CD4-positive, CD25-positive, alpha-beta regulatory T cell (primary cell): ENCODE measurements around the gene ANG. TPM values are rescaled to one million over a fixed set of nuclear protein-coding genes. Genes with fewer than 3 reads are reported as not detected.
"Not testable (repeated sequence)": the region's sequence is repeated elsewhere in the genome, so short reads cannot be mapped to it uniquely, and the experiment has no call there.

Experiments
- ATAC-seq, 2 donors: fragments of 150-1000 bp; cut with Tn5 transposase; one replicate each; pipeline ENCODE4 v1.10.0; 2021; ENCODE audit warnings: low read depth in 2 of 2, moderate number of reproducible peaks in 2 of 2, moderate library complexity in 1 of 2
- DNase-seq, 3 donors: peaks; one replicate each; pipeline versions ENCODE4 v3.0.0 to v3.0.0-alpha.2; 2012 to 2022; ENCODE audit warnings: mixed read lengths in 1 of 3
- H3K27ac ChIP-seq: one replicate; pipeline ENCODE4 v1.7.0; 2013; ENCODE audit warnings: mild to moderate bottlenecking, low read length; ENCODE audit not compliant: insufficient read depth, poor library complexity, severe bottlenecking
- H3K27me3 ChIP-seq: one replicate; pipeline ENCODE4 v1.7.0; 2013; ENCODE audit warnings: low read length; ENCODE audit not compliant: control insufficient read depth, insufficient read depth
- H3K36me3 ChIP-seq: one replicate; pipeline ENCODE4 v1.7.0; 2013; ENCODE audit warnings: mild to moderate bottlenecking, low read length, moderate library complexity; ENCODE audit not compliant: control insufficient read depth, insufficient read depth
- H3K4me1 ChIP-seq: 2 replicates; pipeline ENCODE4 v1.7.0; 2013; ENCODE audit warnings: mild to moderate bottlenecking, low read length; ENCODE audit not compliant: insufficient read depth, control insufficient read depth, poor library complexity, severe bottlenecking
- H3K4me3 ChIP-seq: one replicate; pipeline ENCODE4 v1.7.0; 2013; ENCODE audit warnings: low read depth, mild to moderate bottlenecking, low read length, moderate library complexity
- H3K9me3 ChIP-seq, 2 experiments: 1 replicate in 1 of 2; 2 replicates in 1 of 2; pipeline ENCODE4 v1.7.0; 2013; ENCODE audit warnings: low read length in 2 of 2, mild to moderate bottlenecking in 1 of 2, moderate library complexity in 1 of 2; ENCODE audit not compliant: control insufficient read depth in 2 of 2
- H3K27ac Mint-ChIP-seq, 3 donors: one replicate each; pipeline ENCODE4 v1.8.0; 2020 to 2022; ENCODE audit warnings: mild to moderate bottlenecking in 3 of 3, mixed read lengths in 3 of 3, moderate library complexity in 2 of 3
- H3K27me3 Mint-ChIP-seq: one replicate; pipeline ENCODE4 v1.8.0; 2022; ENCODE audit warnings: mild to moderate bottlenecking, mixed read lengths
- H3K36me3 Mint-ChIP-seq: one replicate; pipeline ENCODE4 v1.8.0; 2020; ENCODE audit warnings: mixed read lengths
- H3K4me1 Mint-ChIP-seq, 4 donors: one replicate each; pipeline ENCODE4 v1.8.0; 2020 to 2022; ENCODE audit warnings: mixed read lengths in 4 of 4, mild to moderate bottlenecking in 1 of 4
- H3K4me3 Mint-ChIP-seq, 4 donors: one replicate each; pipeline ENCODE4 v1.8.0; 2020 to 2022; ENCODE audit warnings: mild to moderate bottlenecking in 4 of 4, mixed read lengths in 4 of 4, moderate library complexity in 3 of 4
- H3K9me3 Mint-ChIP-seq, 7 donors: one replicate each; pipeline ENCODE4 v1.8.0; 2020 to 2022; ENCODE audit warnings: mixed read lengths in 7 of 7, mild to moderate bottlenecking in 3 of 7, moderate library complexity in 2 of 7
- polyA plus RNA-seq, 4 donors: library from polyadenylated mRNA; unstranded; fragments of 300-500 nt; fragmentation: Illumina TruSeq; gene quantifications; one replicate each; pipeline ENCODE4 v1.2.3, GENCODE V29; 2021
- total RNA-seq: library from RNA; stranded (reverse); gene quantifications from one replicate; pipeline ENCODE4 v1.2.3, GENCODE V29; 2022

Gene ANG
- total and polyA plus RNA-seq, 5 donors from 2014 or later = 0.59 to 2.3 (median 0.95) TPM

DNA sequence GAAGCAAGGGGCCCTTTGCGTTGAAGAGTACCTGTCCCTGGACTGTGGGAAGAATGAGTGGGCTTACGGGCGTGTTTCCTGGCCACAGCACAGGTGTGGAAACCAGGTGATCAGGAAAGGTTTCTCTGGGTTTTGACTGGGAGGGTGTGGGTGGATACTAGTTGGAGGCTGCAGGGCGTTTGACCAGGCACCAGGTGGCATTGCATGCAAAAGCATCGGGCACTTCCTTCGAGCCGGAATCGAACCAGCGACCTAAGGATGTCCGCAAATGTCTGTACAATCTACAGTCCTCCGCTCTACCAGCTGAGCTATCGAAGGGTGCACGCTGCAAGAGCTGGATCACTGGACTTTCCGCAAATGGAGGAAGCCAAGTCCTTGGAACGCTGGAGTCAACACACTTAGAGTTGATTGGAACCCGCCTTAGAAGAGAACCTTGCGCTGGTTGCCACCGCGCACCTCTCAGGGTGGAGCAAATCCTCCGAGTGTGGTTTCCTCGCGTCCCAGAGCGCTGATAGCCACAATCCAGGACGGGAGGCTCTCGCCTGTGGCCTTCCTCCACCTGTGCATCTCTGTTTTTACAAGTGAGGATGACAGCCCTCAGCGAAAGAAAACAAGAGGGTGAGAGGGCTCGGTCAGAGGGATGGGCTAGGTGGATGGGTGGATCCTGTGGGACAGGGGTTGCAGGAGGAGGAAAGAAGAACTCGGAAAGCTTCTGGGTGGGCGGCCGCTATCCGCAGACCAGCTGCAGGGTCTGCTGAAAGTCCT lies 25.4 kb upstream of the ANG start:
- H3K9me3 ChIP-seq = no peaks in the 10 kb centered on the region
- Mint-ChIP-seq H3K9me3 (no peaks in the 10 kb centered on the region), H3K4me1 (peaks cover 0 to 31% (median 19%) of the 10 kb centered on the region in 4 donors), H3K27me3 (peaks cover 44% of the 10 kb centered on the region), H3K4me3 (peak overlapping the region; percentile 60 to 89 (median 86)), H3K36me3 (peaks cover 4% of the 10 kb centered on the region), H3K27ac (peak overlapping the region; percentile 42 to 93 (median 48))
- H3K27me3 ChIP-seq = peaks cover 6% of the 10 kb centered on the region
- DNase-seq = peak; percentile 62 to 85 (median 76)
- peak overlapping the region; percentile 73 for H3K4me3 ChIP-seq
- peaks cover 17% of the 10 kb centered on the region for H3K4me1 ChIP-seq
- no peak overlapping the region for H3K27ac ChIP-seq
- no peaks in the 10 kb centered on the region for H3K36me3 ChIP-seq
- peak; percentile 81 to 82 for ATAC-seq

DNA sequence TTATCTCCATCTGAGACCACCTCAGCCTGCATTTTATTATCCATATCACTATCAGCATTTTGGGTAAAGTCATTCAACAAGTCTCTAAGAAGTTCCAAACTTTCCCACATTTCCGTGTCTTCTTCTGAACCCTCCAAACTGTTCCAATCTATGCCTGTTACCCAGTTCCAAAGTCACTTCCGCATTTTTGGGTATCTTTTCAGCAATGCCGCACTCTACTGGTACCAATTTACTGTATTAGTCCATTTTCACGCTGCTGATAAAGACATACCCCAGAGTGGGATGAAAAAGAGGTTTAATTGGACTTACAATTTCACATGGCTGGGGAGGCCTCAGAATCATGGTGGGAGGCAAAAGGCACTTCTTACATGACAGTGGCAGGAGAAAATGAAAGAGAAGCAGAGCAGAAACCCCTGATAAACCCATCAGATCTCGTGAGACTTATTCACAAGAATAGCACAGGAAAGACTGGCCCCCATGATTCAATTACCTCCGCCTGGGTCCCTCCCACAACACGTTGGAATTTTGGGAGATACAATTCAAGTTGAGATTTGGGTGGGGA lies 22.1 kb upstream of the ANG start:
- H3K27ac ChIP-seq, H3K9me3 ChIP-seq, ATAC-seq, H3K4me3 ChIP-seq, H3K27me3 ChIP-seq, H3K36me3 Mint-ChIP-seq, H3K9me3 Mint-ChIP-seq, DNase-seq, H3K27ac Mint-ChIP-seq, H3K36me3 ChIP-seq, H3K4me3 Mint-ChIP-seq: not testable (repeated sequence)
- Mint-ChIP-seq H3K27me3 (peaks cover 18% of the 10 kb centered on the region), H3K4me1 (peaks cover 0 to 38% (median 25%) of the 10 kb centered on the region in 4 donors)
- peaks cover 19% of the 10 kb centered on the region for H3K4me1 ChIP-seq

DNA sequence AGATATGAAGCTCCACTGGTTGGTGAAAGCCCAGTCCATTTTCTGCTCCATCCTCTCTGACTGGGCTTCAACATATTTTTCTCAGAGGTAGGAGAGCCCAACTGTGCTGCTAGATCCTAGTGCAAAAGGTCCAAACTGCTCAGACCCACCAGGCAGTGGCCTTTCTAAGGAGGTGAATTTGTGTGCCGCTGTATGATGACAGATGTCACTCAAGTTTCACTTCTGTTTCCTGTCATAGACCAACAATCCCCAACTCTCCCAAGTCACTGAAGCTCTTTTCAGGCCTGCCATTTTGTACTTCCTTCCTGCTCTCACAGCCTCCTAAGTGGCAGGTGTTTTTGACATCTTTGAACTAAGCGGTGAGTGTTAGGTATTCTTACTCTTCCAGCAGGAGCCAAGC lies 20.6 kb upstream of the ANG start:
- Mint-ChIP-seq H3K4me1 (peaks cover 0 to 31% (median 21%) of the 10 kb centered on the region in 4 donors), H3K9me3 (no peaks in the 10 kb centered on the region), H3K4me3 (no peak overlapping the region), H3K36me3 (peaks cover 8% of the 10 kb centered on the region), H3K27me3 (peaks cover 10% of the 10 kb centered on the region), H3K27ac (peak overlapping the region; percentile 44 to 59 (median 54))
- peak; percentile 44 for ATAC-seq
- Histone ChIP-seq H3K36me3 (no peaks in the 10 kb centered on the region), H3K27me3 (no peaks in the 10 kb centered on the region), H3K9me3 (no peaks in the 10 kb centered on the region), H3K4me1 (peaks cover 14% of the 10 kb centered on the region), H3K4me3 (peak overlapping the region; percentile 48), H3K27ac (no peak overlapping the region)
- peak in 1 of 3 donors; percentile 77 for DNase-seq

GRCh38 chr14:20668969-20669368 lies 19.6 kb upstream of the ANG start:
- Mint-ChIP-seq H3K4me1 (peaks cover 0 to 23% (median 15%) of the 10 kb centered on the region in 4 donors), H3K9me3 (no peaks in the 10 kb centered on the region), H3K27ac (peak overlapping the region in 1 of 3 donors; percentile 59), H3K27me3 (peaks cover 4% of the 10 kb centered on the region), H3K4me3 (no peak overlapping the region), H3K36me3 (peaks cover 8% of the 10 kb centered on the region)
- Histone ChIP-seq H3K27ac (no peak overlapping the region), H3K36me3 (no peaks in the 10 kb centered on the region), H3K9me3 (no peaks in the 10 kb centered on the region), H3K27me3 (no peaks in the 10 kb centered on the region), H3K4me3 (no peak overlapping the region), H3K4me1 (peaks cover 7% of the 10 kb centered on the region)
- ATAC-seq (no peak), DNase-seq (no peak)

GRCh38 chr14:20671597-20672283 lies 16.8 kb upstream of the ANG start:
- H3K9me3 Mint-ChIP-seq = no peaks in the 10 kb centered on the region
- peak in 1 of 3 donors; percentile 37 for DNase-seq
- H3K9me3 ChIP-seq = no peaks in the 10 kb centered on the region
- no peak overlapping the region for H3K27ac ChIP-seq
- H3K27me3 ChIP-seq = no peaks in the 10 kb centered on the region
- ATAC-seq = no peak
- peak overlapping the region in 1 of 4 donors; percentile 23 for H3K4me3 Mint-ChIP-seq
- peaks cover 8% of the 10 kb centered on the region for H3K36me3 Mint-ChIP-seq
- peaks cover 0 to 23% (median 15%) of the 10 kb centered on the region in 4 donors for H3K4me1 Mint-ChIP-seq
- no peaks in the 10 kb centered on the region for H3K36me3 ChIP-seq
- no peak overlapping the region for H3K4me3 ChIP-seq
- H3K4me1 ChIP-seq = peaks cover 7% of the 10 kb centered on the region
- peaks cover 4% of the 10 kb centered on the region for H3K27me3 Mint-ChIP-seq
- no peak overlapping the region for H3K27ac Mint-ChIP-seq

GRCh38 chr14:20675669-20676068 lies 12.9 kb upstream of the ANG start:
- no peaks in the 10 kb centered on the region for H3K9me3 ChIP-seq
- ATAC-seq = no peak
- peak in 1 of 3 donors; percentile 20 for DNase-seq
- Mint-ChIP-seq H3K9me3 (peaks cover 0 to 1% (median 0%) of the 10 kb centered on the region in 7 donors), H3K36me3 (no peaks in the 10 kb centered on the region), H3K27ac (no peak overlapping the region), H3K27me3 (peaks cover 4% of the 10 kb centered on the region), H3K4me3 (no peak overlapping the region), H3K4me1 (peaks cover 3 to 13% (median 9%) of the 10 kb centered on the region in 4 donors)
- H3K4me3 ChIP-seq = no peak overlapping the region
- no peak overlapping the region for H3K27ac ChIP-seq
- no peaks in the 10 kb centered on the region for H3K36me3 ChIP-seq
- no peaks in the 10 kb centered on the region for H3K27me3 ChIP-seq
- H3K4me1 ChIP-seq = peaks cover 10% of the 10 kb centered on the region

DNA sequence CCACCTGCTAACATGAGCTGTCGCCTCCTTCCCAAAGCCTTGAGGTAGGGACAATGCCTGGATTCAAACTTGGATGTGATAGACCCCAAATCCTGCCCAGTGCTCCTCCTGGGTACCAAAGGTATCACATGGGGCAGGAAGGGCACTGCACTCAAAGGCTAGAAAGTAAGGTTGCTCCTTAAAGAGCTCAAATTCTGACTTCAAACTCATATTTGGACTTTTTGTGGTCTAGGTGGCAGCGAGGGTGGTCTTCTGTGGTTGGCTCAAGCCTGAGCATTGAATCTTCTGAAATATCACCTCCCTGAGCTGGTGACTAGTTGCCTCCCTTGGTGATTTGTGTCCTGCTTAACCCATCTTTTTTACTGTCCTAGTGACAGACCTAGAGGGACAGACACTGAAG lies 12.5 kb upstream of the ANG start:
- no peak overlapping the region for H3K27ac ChIP-seq
- H3K4me1 Mint-ChIP-seq = peaks cover 3 to 17% (median 11%) of the 10 kb centered on the region in 4 donors
- H3K9me3 ChIP-seq = no peaks in the 10 kb centered on the region
- H3K9me3 Mint-ChIP-seq = peaks cover 0 to 1% (median 0%) of the 10 kb centered on the region in 7 donors
- no peaks in the 10 kb centered on the region for H3K27me3 ChIP-seq
- H3K4me1 ChIP-seq = peaks cover 14% of the 10 kb centered on the region
- no peak overlapping the region for H3K4me3 ChIP-seq
- H3K27ac Mint-ChIP-seq = peak overlapping the region in 1 of 3 donors; percentile 43
- H3K4me3 Mint-ChIP-seq = no peak overlapping the region
- peaks cover 4% of the 10 kb centered on the region for H3K27me3 Mint-ChIP-seq
- ATAC-seq = no peak
- no peaks in the 10 kb centered on the region for H3K36me3 ChIP-seq
- no peak for DNase-seq
- no peaks in the 10 kb centered on the region for H3K36me3 Mint-ChIP-seq
